ENCODE data around the gene C1orf141.

DNA sequence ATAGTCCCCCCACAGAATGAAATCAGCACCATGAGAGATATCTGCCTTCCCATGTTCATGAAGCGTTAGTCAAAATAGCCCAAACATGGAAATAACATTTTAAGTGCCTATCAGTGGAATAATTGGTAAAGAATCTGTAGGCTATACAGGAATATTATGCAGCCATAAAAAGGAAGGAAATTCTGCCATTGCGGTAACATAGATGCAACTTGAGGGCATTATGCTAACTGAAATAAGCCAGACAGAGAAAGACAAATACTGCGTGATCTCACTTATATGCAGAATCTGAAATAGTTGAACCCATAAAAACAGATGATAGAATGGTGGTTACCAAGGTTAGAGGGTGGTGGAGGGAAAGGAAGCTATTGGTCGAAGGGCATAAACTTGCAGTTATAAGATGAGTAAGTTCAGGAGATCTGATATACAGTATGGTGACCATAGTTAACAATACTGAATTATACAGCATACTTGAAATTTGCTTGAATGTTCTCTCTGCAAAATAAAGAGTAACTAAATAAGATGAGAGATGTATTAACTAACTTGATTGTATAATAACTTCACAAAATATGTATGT is 30.8 kb upstream of the C1orf141 start:
- TF ChIP-seq, protein P1, sequence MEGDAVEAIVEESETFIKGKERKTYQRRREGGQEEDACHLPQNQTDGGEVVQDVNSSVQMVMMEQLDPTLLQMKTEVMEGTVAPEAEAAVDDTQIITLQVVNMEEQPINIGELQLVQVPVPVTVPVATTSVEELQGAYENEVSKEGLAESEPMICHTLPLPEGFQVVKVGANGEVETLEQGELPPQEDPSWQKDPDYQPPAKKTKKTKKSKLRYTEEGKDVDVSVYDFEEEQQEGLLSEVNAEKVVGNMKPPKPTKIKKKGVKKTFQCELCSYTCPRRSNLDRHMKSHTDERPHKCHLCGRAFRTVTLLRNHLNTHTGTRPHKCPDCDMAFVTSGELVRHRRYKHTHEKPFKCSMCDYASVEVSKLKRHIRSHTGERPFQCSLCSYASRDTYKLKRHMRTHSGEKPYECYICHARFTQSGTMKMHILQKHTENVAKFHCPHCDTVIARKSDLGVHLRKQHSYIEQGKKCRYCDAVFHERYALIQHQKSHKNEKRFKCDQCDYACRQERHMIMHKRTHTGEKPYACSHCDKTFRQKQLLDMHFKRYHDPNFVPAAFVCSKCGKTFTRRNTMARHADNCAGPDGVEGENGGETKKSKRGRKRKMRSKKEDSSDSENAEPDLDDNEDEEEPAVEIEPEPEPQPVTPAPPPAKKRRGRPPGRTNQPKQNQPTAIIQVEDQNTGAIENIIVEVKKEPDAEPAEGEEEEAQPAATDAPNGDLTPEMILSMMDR (IDR thresholded peaks at IDR 0.05), result no peak
- TF ChIP-seq POLR2A (IDR thresholded peaks at IDR 0.05), result no peak

Data from right lobe of liver (tissue), 4 donors.